CD14-positive monocyte (primary cell): ENCODE data around the gene SCUBE1. TPM values are rescaled to one million over a fixed set of nuclear protein-coding genes. Genes with fewer than 3 reads are reported as not detected.

Experiments used
- DNase-seq, 3 donors: peaks; one replicate each; pipeline ENCODE4 v3.0.0-alpha.2; 2011 to 2022
- H2AFZ ChIP-seq: 2 replicates; pipeline ENCODE4 v1.6.0; 2012; ENCODE audit warnings: mild to moderate bottlenecking, low read depth, low read length, inconsistent platforms; ENCODE audit not compliant: insufficient read depth, poor library complexity, severe bottlenecking
- H3K27ac ChIP-seq, 2 donors: 1 replicate in 1 of 2; 2 replicates in 1 of 2; pipeline ENCODE4 v1.5.1; 2012 to 2013; ENCODE audit warnings: low read length in 2 of 2, control low read depth in 1 of 2, inconsistent platforms in 1 of 2, low read depth in 1 of 2, mild to moderate bottlenecking in 1 of 2
- H3K27me3 ChIP-seq, 2 donors: one replicate each; pipeline versions ENCODE4 v1.6.0 to v1.6.1; 2011 to 2013; ENCODE audit warnings: low read length in 2 of 2; ENCODE audit not compliant: control insufficient read depth in 2 of 2, insufficient read depth in 2 of 2
- H3K36me3 ChIP-seq, 2 donors: replicated peaks in 1 of 2; 1 replicate in 1 of 2; 2 replicates in 1 of 2; pipeline versions ENCODE4 v1.5.1 to v1.6.1; 2012 to 2013; ENCODE audit warnings: low read length in 2 of 2, control low read depth in 1 of 2, inconsistent platforms in 1 of 2, mild to moderate bottlenecking in 1 of 2; ENCODE audit not compliant: insufficient read depth in 2 of 2, control insufficient read depth in 1 of 2
- H3K4me1 ChIP-seq, 2 donors: 1 replicate in 1 of 2; 2 replicates in 1 of 2; pipeline versions ENCODE4 v1.5.1 to v1.6.1; 2012 to 2013; ENCODE audit warnings: low read length in 2 of 2, control low read depth in 1 of 2, inconsistent platforms in 1 of 2, mild to moderate bottlenecking in 1 of 2, moderate library complexity in 1 of 2; ENCODE audit not compliant: insufficient read depth in 2 of 2, control insufficient read depth in 1 of 2
- H3K4me2 ChIP-seq: replicated peaks from 2 replicates; pipeline ENCODE3; 2012; ENCODE audit warnings: low read length, moderate library complexity, mild to moderate bottlenecking; ENCODE audit not compliant: poor library complexity, severe bottlenecking; ENCODE audit errors: extremely low read depth
- H3K4me3 ChIP-seq, 3 experiments: fragments of 200-600 bp in 1 of 3; sonication (generic) in 1 of 3; replicated peaks in 1 of 3; 1 replicate in 2 of 3; 2 replicates in 1 of 3; pipeline ENCODE4 v1.5.1; 2011 to 2013; ENCODE audit warnings: low read length in 3 of 3, mild to moderate bottlenecking in 3 of 3, control low read depth in 2 of 3, low read depth in 2 of 3, inconsistent platforms in 1 of 3, moderate library complexity in 1 of 3
- H3K79me2 ChIP-seq: 2 replicates; pipeline ENCODE4 v1.6.0; 2012; ENCODE audit warnings: mild to moderate bottlenecking, control low read depth, inconsistent platforms, low read length, moderate library complexity; ENCODE audit not compliant: insufficient read depth
- H3K9ac ChIP-seq: 2 replicates; pipeline ENCODE4 v1.6.0; 2017; ENCODE audit warnings: low read length, mild to moderate bottlenecking; ENCODE audit not compliant: insufficient read depth, poor library complexity, severe bottlenecking
- H3K9me3 ChIP-seq, 2 donors: replicated peaks in 1 of 2; 1 replicate in 1 of 2; 2 replicates in 1 of 2; pipeline versions ENCODE4 v1.5.1 to v1.6.1; 2012 to 2013; ENCODE audit warnings: low read length in 2 of 2, control low read depth in 1 of 2; ENCODE audit not compliant: control insufficient read depth in 1 of 2, insufficient read depth in 1 of 2
- H4K20me1 ChIP-seq: 2 replicates; pipeline ENCODE4 v1.6.0; 2012; ENCODE audit warnings: mild to moderate bottlenecking, low read length, control low read depth, moderate library complexity; ENCODE audit not compliant: insufficient read depth
- H3K27ac Mint-ChIP-seq, 7 donors: one replicate each; pipeline ENCODE4 v1.8.0; 2020; ENCODE audit warnings: mild to moderate bottlenecking in 7 of 7, mixed read lengths in 7 of 7, moderate library complexity in 6 of 7, inconsistent platforms in 2 of 7
- H3K27me3 Mint-ChIP-seq, 3 donors: one replicate each; pipeline ENCODE4 v1.8.0; 2021 to 2022; ENCODE audit warnings: low read depth in 3 of 3, mild to moderate bottlenecking in 3 of 3, mixed read lengths in 3 of 3, moderate library complexity in 3 of 3, inconsistent platforms in 1 of 3
- H3K36me3 Mint-ChIP-seq, 2 donors: one replicate each; pipeline ENCODE4 v1.8.0; 2020; ENCODE audit warnings: mixed read lengths in 2 of 2, inconsistent platforms in 1 of 2, mild to moderate bottlenecking in 1 of 2
- H3K4me1 Mint-ChIP-seq: one replicate; pipeline ENCODE4 v1.8.0; 2020; ENCODE audit warnings: mild to moderate bottlenecking, mixed read lengths
- H3K4me3 Mint-ChIP-seq, 2 donors: one replicate each; pipeline ENCODE4 v1.8.0; 2020; ENCODE audit warnings: mild to moderate bottlenecking in 2 of 2, mixed read lengths in 2 of 2, moderate library complexity in 1 of 2
- H3K9me3 Mint-ChIP-seq, 7 donors: one replicate each; pipeline ENCODE4 v1.8.0; 2020 to 2022; ENCODE audit warnings: mixed read lengths in 7 of 7, mild to moderate bottlenecking in 6 of 7, moderate library complexity in 6 of 7, inconsistent platforms in 2 of 7
- WGBS: methylation state at CpG from one replicate; pipeline ENCODE4 v1.1.5; 2013; ENCODE audit warnings: missing lambda C conversion rate; ENCODE audit not compliant: insufficient coverage; 5-methylcytosine and 5-hydroxymethylcytosine counted together
- intact Hi-C, 2 donors: fragments of 100-400 bp; cut with micrococcal nuclease; formaldehyde crosslinking; loops; one replicate each; pipeline versions ENCODE4 v1.15.0 to v1.15.1; 2023
- polyA plus RNA-seq, 3 donors: library from polyadenylated mRNA; depleted of rRNA in 1 of 3; unstranded in 2 of 3; stranded (reverse) in 1 of 3; fragments of 300-500 nt in 2 of 3; fragments of >200 nt in 1 of 3; fragmentation: Illumina TruSeq in 2 of 3; gene quantifications; 1 replicate in 2 of 3; 2 replicates in 1 of 3; pipeline ENCODE4 v1.2.3, GENCODE V29; 2012 to 2021
- TF ChIP-seq, protein P1 (sequence below): fragments of 200-600 bp; IDR thresholded peaks from one replicate; pipeline ENCODE4 v1.8.0; 2022; ENCODE audit warnings: antibody characterized with exemption, mild to moderate bottlenecking

SCUBE1 gene
- polyA plus RNA-seq, 3 donors, result 0.20 to 0.32 (median 0.26) TPM

- no peaks in the 10 kb centered on the region for H3K36me3 Mint-ChIP-seq
- intact Hi-C loops, result no loop called here
- no peaks in the 10 kb centered on the region for H3K4me1 Mint-ChIP-seq
- Histone ChIP-seq H4K20me1 (no peaks in the 10 kb centered on the region), H3K9ac (no peak overlapping the region), H2AFZ (no peak overlapping the region), H3K79me2 (no peaks in the 10 kb centered on the region), H3K4me2 (no peak overlapping the region), H3K36me3 (no peaks in the 10 kb centered on the region), H3K4me3 (no peak overlapping the region), H3K27me3 (no peaks in the 10 kb centered on the region), H3K9me3 (no peaks in the 10 kb centered on the region), H3K27ac (no peak overlapping the region), H3K4me1 (no peaks in the 10 kb centered on the region)
- H3K9me3 Mint-ChIP-seq, result peaks cover 0 to 1% (median 0%) of the 10 kb centered on the region in 7 donors
- no peak for DNase-seq
- 91% methylated on average over 8 of the region's 9 CpGs for WGBS
- H3K27ac Mint-ChIP-seq, result no peak overlapping the region
- peaks cover 0 to 9% (median 0%) of the 10 kb centered on the region in 3 donors for H3K27me3 Mint-ChIP-seq
- TF ChIP-seq, protein P1, sequence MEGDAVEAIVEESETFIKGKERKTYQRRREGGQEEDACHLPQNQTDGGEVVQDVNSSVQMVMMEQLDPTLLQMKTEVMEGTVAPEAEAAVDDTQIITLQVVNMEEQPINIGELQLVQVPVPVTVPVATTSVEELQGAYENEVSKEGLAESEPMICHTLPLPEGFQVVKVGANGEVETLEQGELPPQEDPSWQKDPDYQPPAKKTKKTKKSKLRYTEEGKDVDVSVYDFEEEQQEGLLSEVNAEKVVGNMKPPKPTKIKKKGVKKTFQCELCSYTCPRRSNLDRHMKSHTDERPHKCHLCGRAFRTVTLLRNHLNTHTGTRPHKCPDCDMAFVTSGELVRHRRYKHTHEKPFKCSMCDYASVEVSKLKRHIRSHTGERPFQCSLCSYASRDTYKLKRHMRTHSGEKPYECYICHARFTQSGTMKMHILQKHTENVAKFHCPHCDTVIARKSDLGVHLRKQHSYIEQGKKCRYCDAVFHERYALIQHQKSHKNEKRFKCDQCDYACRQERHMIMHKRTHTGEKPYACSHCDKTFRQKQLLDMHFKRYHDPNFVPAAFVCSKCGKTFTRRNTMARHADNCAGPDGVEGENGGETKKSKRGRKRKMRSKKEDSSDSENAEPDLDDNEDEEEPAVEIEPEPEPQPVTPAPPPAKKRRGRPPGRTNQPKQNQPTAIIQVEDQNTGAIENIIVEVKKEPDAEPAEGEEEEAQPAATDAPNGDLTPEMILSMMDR, result no peak
- H3K4me3 Mint-ChIP-seq, result no peak overlapping the region
These were observed 105.9 kb downstream of the SCUBE1 start for GRCh38 chr22:43237280-43237679.

DNA sequence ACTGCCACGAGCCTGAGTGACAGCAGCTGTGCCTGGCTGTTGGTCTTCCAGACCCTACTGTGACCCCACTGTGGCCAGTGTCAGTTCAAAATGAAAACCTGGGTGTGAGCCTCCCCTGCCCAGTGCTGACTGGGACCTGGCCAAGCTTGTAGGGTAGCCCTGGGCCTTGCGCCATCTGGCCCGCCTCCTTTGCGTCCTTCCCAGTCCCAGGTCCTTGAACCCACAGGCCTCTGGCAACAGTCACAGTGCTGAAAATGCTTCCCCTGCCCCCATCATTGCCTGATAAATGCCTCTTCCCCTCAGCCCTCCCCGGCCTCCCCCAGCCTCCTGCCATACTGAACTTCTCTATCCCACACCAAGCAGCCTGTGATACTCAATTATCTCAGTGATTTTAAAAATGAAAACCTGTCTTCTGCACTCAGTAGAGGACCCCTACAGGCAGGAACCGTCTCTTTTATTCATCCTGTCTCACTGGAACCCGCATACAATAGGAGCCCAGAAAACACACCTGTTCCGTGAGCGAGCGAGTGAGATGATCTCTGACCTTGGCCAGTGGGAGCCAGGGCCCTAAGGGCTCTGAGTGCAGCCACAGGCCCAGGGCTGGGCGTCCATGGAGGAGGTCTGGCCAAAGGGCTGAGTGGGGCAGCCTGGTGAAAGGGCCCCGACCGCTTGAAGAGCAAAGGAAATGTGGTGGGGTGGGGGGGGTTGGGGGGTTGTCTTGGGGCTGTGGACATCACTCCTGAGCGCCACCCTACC is 106.6 kb downstream of the SCUBE1 start:
- Histone ChIP-seq H3K9me3 (no peaks in the 10 kb centered on the region), H3K27me3 (no peaks in the 10 kb centered on the region), H3K36me3 (no peaks in the 10 kb centered on the region), H3K27ac (no peak overlapping the region), H3K9ac (no peak overlapping the region), H3K79me2 (no peaks in the 10 kb centered on the region), H3K4me1 (no peaks in the 10 kb centered on the region), H2AFZ (no peak overlapping the region), H4K20me1 (no peaks in the 10 kb centered on the region), H3K4me2 (no peak overlapping the region), H3K4me3 (no peak overlapping the region)
- TF ChIP-seq, protein P1, result no peak
- intact Hi-C loops, result no loop called here
- DNase-seq, result no peak
- Mint-ChIP-seq H3K9me3 (peaks cover 0 to 1% (median 0%) of the 10 kb centered on the region in 7 donors), H3K4me3 (no peak overlapping the region), H3K36me3 (no peaks in the 10 kb centered on the region), H3K27ac (no peak overlapping the region), H3K4me1 (no peaks in the 10 kb centered on the region), H3K27me3 (peaks cover 0 to 9% (median 2%) of the 10 kb centered on the region in 3 donors)
- WGBS, result 68% methylated on average over 11 of the region's 14 CpGs
